H9 (cell line): Measurements from ENCODE around the gene TMEM272. TPM values are rescaled to one million over a fixed set of nuclear protein-coding genes. Genes with fewer than 3 reads are reported as not detected.

Source experiments
- DNase-seq: peaks from one replicate; pipeline ENCODE4 v3.0.0-alpha.2; 2017
- H2AFZ ChIP-seq: one replicate; pipeline ENCODE4 v1.6.1; 2013; ENCODE audit warnings: mild to moderate bottlenecking, low read length, control low read depth, moderate library complexity
- H2AK5ac ChIP-seq: 2 replicates; pipeline ENCODE4 v1.6.1; 2013; ENCODE audit warnings: low read length, control low read depth, mixed read lengths; ENCODE audit not compliant: insufficient read length
- H2BK120ac ChIP-seq: one replicate; pipeline ENCODE4 v1.6.1; 2013; ENCODE audit warnings: low read depth, mild to moderate bottlenecking, low read length, control low read depth, inconsistent platforms; ENCODE audit not compliant: poor library complexity, severe bottlenecking
- H2BK12ac ChIP-seq: 2 replicates; pipeline ENCODE4 v1.6.1; 2013; ENCODE audit warnings: low read length, control low read depth, mixed read lengths, low read depth; ENCODE audit not compliant: insufficient read length
- H2BK15ac ChIP-seq: 2 replicates; pipeline ENCODE4 v1.6.1; 2013; ENCODE audit warnings: low read depth, low read length, control low read depth
- H2BK20ac ChIP-seq: one replicate; pipeline ENCODE4 v1.6.1; 2013; ENCODE audit warnings: low read depth, mild to moderate bottlenecking, low read length, control low read depth, inconsistent platforms; ENCODE audit not compliant: poor library complexity, severe bottlenecking
- H2BK5ac ChIP-seq: 2 replicates; pipeline ENCODE4 v1.6.1; 2013; ENCODE audit warnings: low read length, control low read depth, mixed read lengths; ENCODE audit not compliant: insufficient read length
- H3K14ac ChIP-seq: 2 replicates; pipeline ENCODE4 v1.6.1; 2013; ENCODE audit warnings: low read length, control low read depth; ENCODE audit not compliant: insufficient read depth
- H3K18ac ChIP-seq: 2 replicates; pipeline ENCODE4 v1.6.1; 2013; ENCODE audit warnings: low read depth, mild to moderate bottlenecking, mixed read lengths, low read length, control low read depth; ENCODE audit not compliant: insufficient read length
- H3K23ac ChIP-seq: 2 replicates; pipeline ENCODE4 v1.6.1; 2013; ENCODE audit warnings: low read length, control low read depth, mixed read lengths, low read depth; ENCODE audit not compliant: insufficient read length
- H3K23me2 ChIP-seq: 2 replicates; pipeline ENCODE4 v1.6.1; 2013; ENCODE audit warnings: low read depth, mild to moderate bottlenecking, mixed read lengths, low read length, control low read depth; ENCODE audit not compliant: insufficient read length, poor library complexity, severe bottlenecking
- H3K27ac ChIP-seq: 2 replicates; pipeline ENCODE4 v1.5.1; 2013; ENCODE audit warnings: low read length, control low read depth, mixed read lengths, low read depth; ENCODE audit not compliant: insufficient read length
- H3K27me3 ChIP-seq: 2 replicates; pipeline ENCODE4 v1.6.1; 2013; ENCODE audit warnings: low read length, control low read depth, inconsistent platforms; ENCODE audit not compliant: insufficient read depth
- H3K4ac ChIP-seq: 2 replicates; pipeline ENCODE4 v1.6.1; 2013; ENCODE audit warnings: low read depth, mild to moderate bottlenecking, control low read depth, inconsistent platforms, low read length, moderate library complexity
- H3K4me1 ChIP-seq: 2 replicates; pipeline ENCODE4 v1.6.1; 2013; ENCODE audit warnings: low read length, control low read depth, inconsistent platforms; ENCODE audit not compliant: insufficient read depth
- H3K4me2 ChIP-seq: 2 replicates; pipeline ENCODE4 v1.6.1; 2013; ENCODE audit warnings: low read length, control low read depth, mixed read lengths; ENCODE audit not compliant: insufficient read length, insufficient read depth
- H3K56ac ChIP-seq: 2 replicates; pipeline ENCODE4 v1.6.1; 2013; ENCODE audit warnings: low read depth, mild to moderate bottlenecking, mixed read lengths, low read length, control low read depth; ENCODE audit not compliant: insufficient read length
- H3K79me1 ChIP-seq: 2 replicates; pipeline ENCODE4 v1.6.1; 2013; ENCODE audit warnings: low read depth, mild to moderate bottlenecking, moderate library complexity, low read length, control low read depth, inconsistent platforms; ENCODE audit not compliant: insufficient read depth, poor library complexity, severe bottlenecking
- H3K79me2 ChIP-seq: 2 replicates; pipeline ENCODE4 v1.6.1; 2013; ENCODE audit warnings: low read length, control low read depth, inconsistent platforms; ENCODE audit not compliant: insufficient read depth
- H3K9ac ChIP-seq: 2 replicates; pipeline ENCODE4 v1.6.1; 2013; ENCODE audit warnings: low read length, control low read depth, mixed read lengths; ENCODE audit not compliant: insufficient read length; ENCODE audit errors: extremely low read depth
- H3K9me3 ChIP-seq: one replicate; pipeline ENCODE4 v1.6.1; 2013; ENCODE audit warnings: low read depth, low read length, inconsistent platforms; ENCODE audit not compliant: control insufficient read depth
- H3T11ph ChIP-seq: one replicate; pipeline ENCODE4 v1.6.1; 2013; ENCODE audit warnings: mild to moderate bottlenecking, low read length, control low read depth, inconsistent platforms
- H4K20me1 ChIP-seq: one replicate; pipeline ENCODE4 v1.6.1; 2013; ENCODE audit not compliant: control insufficient read depth, insufficient read length, insufficient read depth
- H4K5ac ChIP-seq: 2 replicates; pipeline ENCODE4 v1.6.1; 2013; ENCODE audit warnings: low read depth, mild to moderate bottlenecking, mixed read lengths, low read length, control low read depth; ENCODE audit not compliant: insufficient read length
- H4K8ac ChIP-seq: replicated peaks from 2 replicates; pipeline ENCODE4 v1.6.1; 2013; ENCODE audit warnings: low read length, control low read depth, mixed read lengths, low read depth; ENCODE audit not compliant: insufficient read length
- H4K91ac ChIP-seq: 2 replicates; pipeline ENCODE4 v1.6.1; 2013; ENCODE audit warnings: low read depth, mild to moderate bottlenecking, moderate library complexity, mixed read lengths, low read length, control low read depth; ENCODE audit not compliant: insufficient read length
- H3K27ac Mint-ChIP-seq, 3 experiments: 2 replicates in 2 of 3; 3 replicates in 1 of 3; pipeline ENCODE4 v1.8.0; 2020 to 2021; ENCODE audit warnings: mixed read lengths in 3 of 3, mild to moderate bottlenecking in 1 of 3, moderate library complexity in 1 of 3
- H3K27me3 Mint-ChIP-seq: 2 replicates; pipeline ENCODE4 v1.8.0; 2021; ENCODE audit warnings: low read depth, mild to moderate bottlenecking, moderate library complexity, mixed read lengths
- H3K36me3 Mint-ChIP-seq, 3 experiments: 2 replicates in 2 of 3; 3 replicates in 1 of 3; pipeline ENCODE4 v1.8.0; 2020 to 2021; ENCODE audit warnings: low read depth in 3 of 3, mixed read lengths in 3 of 3; ENCODE audit not compliant: insufficient read depth in 1 of 3
- H3K4me1 Mint-ChIP-seq, 2 experiments: 2 replicates each; pipeline ENCODE4 v1.8.0; 2020; ENCODE audit warnings: mixed read lengths in 2 of 2
- H3K4me3 Mint-ChIP-seq, 2 experiments: 2 replicates in 1 of 2; 3 replicates in 1 of 2; pipeline ENCODE4 v1.8.0; 2020 to 2021; ENCODE audit warnings: mild to moderate bottlenecking in 2 of 2, mixed read lengths in 2 of 2, moderate library complexity in 1 of 2
- H3K9me3 Mint-ChIP-seq, 2 experiments: 2 replicates in 1 of 2; 3 replicates in 1 of 2; pipeline ENCODE4 v1.8.0; 2020; ENCODE audit warnings: mild to moderate bottlenecking in 2 of 2, mixed read lengths in 2 of 2, moderate library complexity in 1 of 2
- CTCF ChIP-seq: fragments of 200-600 bp; sonication (generic); conservative IDR thresholded peaks from 3 replicates; pipeline ENCODE4 v1.8.0; 2021; ENCODE audit warnings: antibody characterized with exemption, mild to moderate bottlenecking
- WGBS: extraction: QIAGEN DNeasy Blood & Tissue Kit; methylation state at CpG from one replicate; pipeline ENCODE4 v1.1.7; 2013; ENCODE audit warnings: missing lambda C conversion rate, low lambda C conversion rate, mixed read lengths; ENCODE audit not compliant: insufficient read length; ENCODE audit errors: extremely low coverage; 5-methylcytosine and 5-hydroxymethylcytosine counted together
- total RNA-seq: library from RNA; stranded (reverse); gene quantifications from 2 replicates; pipeline ENCODE4 v1.2.1, GENCODE V29; 2021

The TMEM272 gene
- total RNA-seq, 1 experiment from 2014 or later: not detected

GRCh38 chr13:51772105-51772455, 72.9 kb downstream of the TMEM272 start:
- Histone ChIP-seq H3K56ac (no peak overlapping the region), H3K79me2 (no peaks in the 10 kb centered on the region), H3K27ac (no peak overlapping the region), H3K4ac (no peak overlapping the region), H3K14ac (no peak overlapping the region), H4K20me1 (no peaks in the 10 kb centered on the region), H3K23me2 (no peaks in the 10 kb centered on the region), H2BK20ac (no peak overlapping the region), H3K9ac (no peak overlapping the region), H4K5ac (no peak overlapping the region), H4K8ac (no peak overlapping the region), H4K91ac (no peak overlapping the region), H2BK15ac (no peak overlapping the region), H2AK5ac (no peak overlapping the region), H3T11ph (no peak overlapping the region), H3K79me1 (no peaks in the 10 kb centered on the region), H2AFZ (no peak overlapping the region), H2BK120ac (no peak overlapping the region), H3K9me3 (no peaks in the 10 kb centered on the region), H2BK12ac (no peak overlapping the region), H3K23ac (no peak overlapping the region), H3K18ac (no peak overlapping the region), H2BK5ac (no peak overlapping the region), H3K27me3 (no peaks in the 10 kb centered on the region), H3K4me2 (no peak overlapping the region), H3K4me1 (0 out of 2 replicates have a peak, but pooled peaks cover 3% of the 10 kb centered on the region)
- no CpG with 5 or more reads among the region's 9 CpGs for WGBS
- H3K27ac Mint-ChIP-seq: no peak overlapping the region
- no peaks in the 10 kb centered on the region; the same call in 1 of the 2 replicates for H3K27me3 Mint-ChIP-seq
- DNase-seq: no peak
- H3K9me3 Mint-ChIP-seq: no peaks in the 10 kb centered on the region
- no peak overlapping the region for H3K4me3 Mint-ChIP-seq
- H3K4me1 Mint-ChIP-seq: peaks cover 24 to 25% of the 10 kb centered on the region in 2 experiments
- TF ChIP-seq CTCF: no peak
- peaks cover 0 to 3% (median 0%) of the 10 kb centered on the region in 3 experiments; a peak in 3 of 7 replicates for H3K36me3 Mint-ChIP-seq
